ENCODE results near the gene MYEF2.

MYEF2 gene

DNA sequence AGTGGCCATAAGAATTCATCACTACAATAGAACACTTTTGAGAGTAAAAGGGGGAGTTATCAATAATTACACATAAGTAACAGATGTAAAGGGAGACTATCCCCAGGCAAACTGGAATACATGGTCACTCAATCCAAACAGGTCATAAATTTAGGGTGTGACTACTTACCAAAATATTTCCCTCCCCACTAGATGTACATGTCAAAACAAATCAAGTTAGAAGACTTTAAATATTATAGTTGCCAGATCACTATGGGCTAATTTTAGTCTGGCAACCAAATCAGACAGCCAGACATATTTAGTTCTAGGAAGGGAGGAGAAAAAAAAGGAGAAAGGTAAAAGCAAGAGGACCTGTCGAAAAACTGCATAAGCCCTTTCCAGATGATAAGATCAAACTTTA, 34.2 kb downstream of the MYEF2 start:
- DNase-seq: no peak

DNA sequence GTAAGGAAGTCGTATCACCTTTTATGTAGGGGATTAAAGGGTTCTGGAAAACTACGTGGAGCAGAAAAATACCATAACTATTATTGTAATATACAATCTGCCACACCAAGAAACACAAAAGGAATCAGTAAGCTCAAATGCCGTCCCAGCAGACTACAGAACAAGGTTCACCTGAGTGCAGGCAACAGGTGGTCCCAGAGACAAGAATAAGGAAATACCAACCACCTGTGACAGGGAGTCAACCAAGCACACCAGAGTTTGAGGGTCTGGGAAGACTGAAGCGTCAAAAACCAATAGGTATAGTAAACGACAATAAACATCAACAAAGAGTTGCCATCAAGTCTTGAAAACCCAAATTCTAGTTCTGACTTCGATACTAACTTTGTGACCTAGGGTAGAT, 45.2 kb downstream of the MYEF2 start:
- DNase-seq: no peak

DNA sequence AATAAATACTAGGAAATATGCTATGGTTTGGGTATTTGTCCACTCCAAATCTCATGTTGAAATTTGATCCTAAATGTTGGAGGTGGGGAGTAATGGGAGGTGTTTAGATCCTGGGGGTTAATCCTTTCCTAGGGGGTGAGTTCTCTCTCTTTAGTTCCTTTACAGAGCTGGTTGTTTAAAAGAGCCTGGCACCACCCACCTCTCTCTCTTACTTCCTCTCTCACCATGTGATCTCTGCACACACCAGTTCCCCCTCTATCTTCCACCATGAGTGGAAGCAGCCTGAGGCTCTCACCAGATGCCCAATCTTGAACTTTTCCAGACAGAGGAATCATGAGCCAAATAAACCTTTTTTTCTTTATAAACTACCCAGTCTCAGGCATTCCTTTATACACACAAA, 46.8 kb downstream of the MYEF2 start:
- DNase-seq: no peak

DNA sequence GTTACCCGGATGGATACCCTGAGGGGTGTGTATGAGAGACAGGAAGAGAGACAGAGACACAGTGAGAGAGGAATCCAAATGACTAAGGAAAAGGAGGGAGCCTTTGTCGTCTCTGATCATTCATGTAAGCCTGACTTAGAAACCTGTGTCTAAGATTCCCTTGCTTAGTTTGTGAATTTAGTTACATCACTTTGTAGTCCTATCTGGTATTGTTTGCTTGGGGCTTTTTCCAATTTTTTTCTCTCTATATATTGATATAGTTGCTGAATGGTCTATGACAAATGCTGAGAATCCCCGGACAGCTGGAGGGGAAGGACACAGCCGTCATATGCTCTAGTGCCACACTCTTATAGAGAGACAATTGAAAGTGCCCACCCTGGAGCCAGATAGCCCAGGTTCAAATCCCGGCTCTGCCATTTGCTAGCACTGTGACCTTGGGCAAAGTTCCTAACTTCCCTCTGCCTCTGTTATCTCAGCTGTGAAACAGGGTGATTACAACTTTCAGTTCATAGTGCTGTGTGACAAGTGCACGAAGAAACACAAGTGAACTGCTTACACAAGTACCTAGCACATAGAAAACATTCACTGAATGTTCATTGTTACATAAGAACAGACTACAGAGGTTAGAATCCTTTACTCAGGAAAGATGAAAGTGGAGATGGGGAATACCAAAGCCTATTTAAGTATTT, 51.3 kb downstream of the MYEF2 start:
- no peak for DNase-seq

DNA sequence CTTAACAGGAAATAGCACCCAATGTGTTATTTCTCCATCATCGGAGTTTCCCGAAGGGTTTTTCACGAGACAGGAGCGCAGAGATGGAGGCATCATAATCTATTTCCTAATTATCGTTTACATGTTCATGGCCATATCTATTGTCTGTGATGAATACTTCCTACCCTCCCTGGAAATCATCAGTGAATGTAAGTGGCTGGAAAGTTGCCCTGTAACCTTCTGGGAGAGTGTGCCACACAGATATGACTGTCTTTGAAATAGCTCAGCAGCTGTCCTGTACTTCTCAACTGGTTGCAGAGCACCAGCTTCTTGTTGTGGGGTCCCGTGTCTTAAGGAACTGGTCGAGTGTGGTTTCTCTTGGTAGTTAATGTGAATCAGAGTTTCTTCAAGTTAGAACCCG, 56.2 kb downstream of the MYEF2 start:
- no peak for DNase-seq

DNA sequence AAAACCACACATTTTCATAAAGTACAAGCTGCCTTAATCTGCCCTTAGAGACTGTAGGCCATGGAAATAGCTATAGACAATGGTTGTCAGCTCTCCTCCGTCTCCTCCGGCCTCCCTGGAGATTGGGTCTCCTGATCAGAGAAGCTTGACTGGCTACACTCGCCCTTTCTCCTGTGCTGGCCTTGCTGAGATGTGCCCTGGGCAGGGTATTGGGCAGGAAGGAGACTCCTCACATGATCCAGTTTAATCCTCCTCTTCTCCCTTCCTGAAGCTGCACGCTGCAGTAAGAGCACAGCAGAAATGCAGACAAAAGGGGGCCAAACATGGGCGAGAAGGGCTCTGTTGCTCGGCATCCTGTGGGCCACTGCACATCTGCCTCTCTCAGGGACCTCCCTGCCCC, 57.4 kb downstream of the MYEF2 start, which contains the start of gene SLC24A5:
Gene SLC24A5, plus strand, starts transcription at position 246 of the 400 bp plus-strand sequence. Its CDS starts 55 bp downstream, at position 301.
- DNase-seq: no peak

DNA sequence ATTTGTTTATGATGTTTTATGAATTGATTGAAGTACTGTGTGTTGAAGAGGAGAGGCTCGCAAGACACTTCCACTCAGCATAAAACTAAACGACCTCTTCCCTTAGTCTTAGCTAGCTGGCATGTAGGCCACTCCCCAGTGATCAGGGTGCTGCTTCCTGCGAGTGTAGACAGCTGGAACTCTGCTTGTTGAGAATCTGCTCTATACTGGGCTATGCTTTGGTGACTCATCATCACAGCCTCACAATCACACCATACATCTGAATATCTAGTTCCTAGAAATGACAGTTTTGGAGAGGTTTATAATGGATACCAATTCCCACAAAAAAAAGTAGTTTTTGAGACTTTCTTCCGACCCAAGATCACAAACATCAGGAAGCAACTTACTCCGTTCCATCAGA, 58.8 kb downstream of the MYEF2 start:
- no peak for DNase-seq

DNA sequence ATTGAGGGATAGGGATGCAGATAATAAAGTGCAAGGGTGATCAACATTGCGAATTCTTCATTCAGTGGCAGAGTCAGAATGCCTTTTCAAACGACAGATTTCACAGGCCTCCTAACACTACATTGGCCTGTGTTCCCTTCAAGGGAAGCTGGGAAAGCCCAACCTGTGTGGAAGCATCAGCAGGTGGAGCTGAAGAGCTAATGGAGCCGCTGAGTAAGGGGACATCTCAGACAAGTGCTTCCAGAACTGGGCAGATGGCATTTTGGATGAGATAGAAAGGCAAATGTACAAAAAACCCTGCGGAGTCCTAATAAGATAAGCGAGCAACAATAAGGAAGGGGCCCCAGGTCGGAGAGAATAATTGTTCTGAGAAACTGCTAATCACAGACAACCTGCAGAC, 65.9 kb downstream of the MYEF2 start:
- DNase-seq: no peak

DNA sequence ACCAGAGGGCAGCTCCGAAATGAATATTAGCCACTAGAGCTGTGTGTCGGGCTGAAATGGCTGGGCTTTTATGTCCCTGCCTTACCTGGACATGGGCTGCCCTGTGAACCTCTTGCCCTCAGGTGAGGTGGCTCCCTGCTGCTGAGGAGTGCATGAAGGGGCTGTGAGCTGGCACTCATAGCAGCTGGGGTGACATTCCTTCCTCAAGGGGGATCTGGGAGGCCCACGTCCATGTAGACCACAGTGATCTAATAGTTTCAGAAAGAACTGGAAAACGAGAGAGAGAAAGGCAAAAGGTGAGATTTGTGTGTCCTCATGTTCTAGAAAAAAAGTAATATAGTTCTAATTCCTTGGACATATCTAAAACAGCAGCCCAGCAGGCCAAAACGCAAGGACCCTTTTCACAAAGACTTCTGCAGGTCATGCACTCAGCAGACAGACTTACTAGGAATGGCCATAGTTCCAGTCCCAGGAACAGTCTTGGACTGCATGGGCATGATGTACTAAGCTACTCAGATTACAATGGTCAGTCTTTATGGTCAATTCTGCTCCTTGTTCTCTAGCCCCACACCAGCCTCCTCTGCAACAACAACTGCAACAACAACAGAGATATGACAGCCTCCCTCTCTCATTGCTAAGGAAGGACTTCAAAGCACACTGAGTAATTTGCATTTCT, 68.1 kb downstream of the MYEF2 start:
- no peak for DNase-seq

DNA sequence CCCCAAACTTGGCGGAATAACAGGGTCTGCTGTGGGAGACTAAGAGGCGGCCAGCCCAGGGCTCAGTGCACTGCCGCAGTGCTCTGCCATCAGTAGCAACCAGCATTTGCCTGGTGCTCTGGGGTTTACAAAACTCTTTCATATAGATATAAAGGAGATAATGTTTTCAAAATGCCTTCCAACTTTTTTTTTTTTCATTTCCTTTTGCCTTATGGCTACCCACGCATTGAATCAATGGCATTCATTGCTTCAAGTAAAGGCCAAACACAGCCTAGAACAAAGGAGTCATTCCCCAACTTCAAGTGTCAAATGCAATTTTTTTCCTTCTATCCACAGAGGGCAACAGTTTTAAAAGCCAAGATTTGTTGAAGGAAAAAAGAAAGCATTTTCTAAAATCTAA, 68.9 kb downstream of the MYEF2 start:
- DNase-seq: no peak

DNA sequence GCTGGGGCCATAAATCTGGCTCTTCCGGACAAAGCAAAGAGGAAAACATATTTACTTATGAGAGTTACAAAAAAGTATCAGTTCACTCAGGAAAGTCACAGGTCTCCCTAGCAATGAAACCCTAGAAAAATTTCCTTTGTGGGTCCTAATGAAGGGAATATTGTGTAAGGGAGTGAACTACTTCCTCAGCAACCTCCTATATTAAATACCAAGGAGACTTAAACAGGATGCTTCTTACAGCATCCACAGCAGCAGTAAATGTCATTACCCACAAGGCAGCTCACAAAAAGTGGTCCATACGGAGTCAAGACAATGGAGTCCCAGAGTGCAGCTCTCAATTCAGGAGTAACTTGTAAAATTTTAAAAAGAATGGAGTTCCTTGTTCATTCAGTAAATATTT, 72.2 kb downstream of the MYEF2 start:
- no peak for DNase-seq

DNA sequence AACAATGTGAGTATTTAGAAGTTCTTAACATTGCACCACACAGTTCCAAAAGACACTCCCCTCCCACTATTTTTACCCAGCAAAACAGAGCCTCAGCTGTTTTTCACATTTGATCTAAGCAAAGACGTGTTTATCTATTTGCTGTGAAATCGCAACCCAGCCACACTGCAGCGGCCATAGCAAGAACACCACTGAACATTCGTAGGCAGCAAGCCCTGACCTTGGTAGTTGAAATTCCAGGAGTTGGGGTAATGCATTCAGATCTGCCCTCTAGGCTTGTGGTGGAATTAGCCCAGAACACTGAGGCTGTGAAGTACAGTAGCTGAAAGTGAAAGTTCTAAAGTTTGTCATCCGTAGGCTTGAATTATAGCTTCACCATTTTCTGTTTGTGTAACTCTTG, 74.4 kb downstream of the MYEF2 start:
- DNase-seq: no peak

DNA sequence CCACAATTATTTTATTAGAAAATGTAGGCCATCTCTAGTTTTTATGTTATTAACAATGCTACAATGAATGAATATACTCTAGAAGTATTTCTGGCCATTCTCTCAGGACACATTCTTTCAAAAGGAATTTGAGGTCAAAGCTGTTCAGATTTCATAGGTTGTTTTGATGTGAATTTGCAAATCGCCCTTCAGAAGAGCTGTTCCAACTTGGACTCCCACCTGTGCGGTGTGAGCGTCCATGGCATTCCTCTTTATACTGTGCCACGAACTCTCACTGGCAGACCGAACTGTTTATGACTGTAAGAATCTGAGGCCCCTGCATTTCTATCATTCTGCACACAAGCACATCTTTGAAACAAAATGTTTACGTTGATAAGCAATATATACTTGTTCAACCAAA, 75.9 kb downstream of the MYEF2 start:
- DNase-seq: no peak

DNA sequence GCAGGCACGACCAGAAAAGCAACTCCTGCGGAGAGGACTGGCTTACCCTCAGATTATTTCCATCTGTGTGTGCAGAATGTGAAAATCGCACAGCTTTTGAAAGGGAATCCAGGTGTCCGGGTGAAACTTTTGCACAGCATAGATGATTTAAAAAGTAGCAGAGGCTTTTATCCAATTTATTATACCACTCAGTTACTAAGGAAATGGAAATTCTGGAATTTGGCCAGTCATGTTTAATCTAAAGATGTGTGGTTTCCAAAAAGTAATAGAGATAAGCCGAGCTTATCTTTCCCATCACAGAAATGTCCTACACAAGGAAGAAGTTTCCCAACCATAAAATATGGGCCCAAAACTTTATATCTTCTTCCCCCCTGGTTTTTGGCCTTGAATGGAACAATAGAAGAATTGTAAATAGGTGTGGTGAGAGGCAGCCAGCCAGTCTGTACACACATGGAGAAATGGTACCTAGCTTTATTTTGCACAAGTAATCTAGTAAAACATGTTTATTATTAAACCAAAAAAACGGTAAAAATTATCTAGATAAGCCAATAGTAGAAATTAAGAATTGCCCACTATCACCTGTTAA, 76.6 kb downstream of the MYEF2 start:
- DNase-seq: no peak

DNA sequence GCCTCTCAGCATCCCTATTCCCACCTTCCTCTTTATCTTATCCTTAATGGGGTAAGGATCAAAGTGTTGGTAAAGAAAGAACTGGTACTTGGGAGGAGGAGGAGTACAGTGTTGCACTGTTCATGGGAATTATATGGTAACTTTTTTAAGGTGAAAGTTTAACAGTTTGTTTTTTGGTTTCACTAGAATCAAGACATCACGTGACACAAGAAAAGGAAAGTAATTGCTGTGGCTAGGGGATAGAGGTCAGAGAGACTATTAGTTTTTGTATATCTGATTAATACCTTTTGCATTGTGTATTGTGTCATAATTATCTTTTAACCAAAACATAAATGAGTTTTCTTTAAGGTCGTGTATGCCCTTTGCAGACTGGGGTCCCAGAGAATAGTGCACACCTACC, 80.8 kb downstream of the MYEF2 start:
- no peak for DNase-seq

DNA sequence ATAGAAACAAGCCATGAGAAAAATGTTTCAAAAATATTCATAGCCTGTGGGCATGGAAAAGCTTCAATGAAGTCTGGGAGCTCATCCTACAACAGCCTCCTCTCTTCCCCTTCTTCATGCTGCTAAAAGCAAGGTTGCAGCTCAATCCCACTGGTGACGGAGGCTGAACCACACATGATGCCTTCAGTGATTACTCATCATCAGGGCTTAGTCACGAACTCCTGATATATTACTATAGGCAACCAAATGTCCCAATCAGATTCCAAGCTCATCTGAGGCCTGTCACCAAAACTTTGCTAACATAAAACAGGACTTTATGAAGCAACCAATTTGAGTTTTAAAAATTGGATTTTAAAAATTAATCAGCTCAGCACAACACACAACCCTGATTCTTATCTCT, 81.3 kb downstream of the MYEF2 start:
- no peak for DNase-seq

DNA sequence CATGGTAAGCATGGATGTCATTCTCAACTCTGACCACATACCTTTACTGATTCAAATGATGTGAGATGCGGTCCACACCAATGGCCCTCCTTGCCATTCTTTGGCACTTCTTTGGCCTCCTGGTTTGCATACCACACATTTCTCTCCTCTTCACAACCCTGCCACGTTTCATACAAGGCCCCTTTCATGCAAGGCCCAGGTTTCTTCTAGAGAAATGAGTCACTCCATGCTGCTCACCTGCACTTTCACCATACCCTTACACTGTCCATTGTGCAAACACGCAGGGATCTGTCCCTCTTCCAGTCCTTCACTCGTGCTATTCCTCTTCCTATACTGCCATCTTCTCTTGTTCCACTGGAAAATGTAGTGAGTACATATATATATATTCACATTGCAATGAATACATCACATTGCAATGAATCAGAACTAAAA, 81.7 kb downstream of the MYEF2 start:
- DNase-seq: no peak

DNA sequence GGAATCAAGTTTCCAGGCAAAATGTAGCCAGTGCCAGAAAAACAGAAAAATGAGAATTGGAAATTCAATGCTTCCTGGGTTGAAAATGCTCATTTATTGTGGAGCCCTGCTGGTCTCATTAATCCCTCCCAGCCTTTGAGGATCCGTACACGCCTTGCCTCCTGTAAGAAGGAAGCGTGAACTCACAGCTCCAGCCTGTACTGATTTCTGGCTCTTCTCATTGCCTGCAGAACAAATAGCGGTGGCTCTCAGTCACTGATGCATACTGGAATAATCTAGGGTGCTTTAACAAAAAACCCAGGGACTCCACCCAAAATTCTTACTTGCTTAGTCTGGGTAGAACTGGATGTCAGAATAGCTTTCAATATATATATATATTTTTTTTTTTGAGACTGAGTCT, 86.6 kb downstream of the MYEF2 start:
- no peak for DNase-seq

DNA sequence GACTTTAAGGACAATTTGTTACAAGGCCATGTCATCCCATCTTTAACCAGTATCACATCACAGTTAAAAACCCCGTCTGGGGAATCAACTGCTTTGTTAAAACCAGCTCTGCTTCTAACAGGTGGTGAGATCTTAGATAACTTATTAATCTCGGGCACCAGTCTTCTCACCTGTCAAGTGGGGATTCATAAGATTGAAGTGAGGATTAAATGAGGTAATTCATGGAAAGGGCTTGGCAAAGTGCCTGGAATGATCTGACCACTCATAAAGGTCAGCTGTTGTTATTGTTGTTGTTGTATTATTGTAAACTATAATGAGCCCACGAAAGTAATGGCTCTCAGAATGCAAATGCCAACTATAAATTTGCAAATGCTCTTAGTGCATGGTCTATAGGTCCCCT, 87.4 kb downstream of the MYEF2 start:
- DNase-seq: no peak

DNA sequence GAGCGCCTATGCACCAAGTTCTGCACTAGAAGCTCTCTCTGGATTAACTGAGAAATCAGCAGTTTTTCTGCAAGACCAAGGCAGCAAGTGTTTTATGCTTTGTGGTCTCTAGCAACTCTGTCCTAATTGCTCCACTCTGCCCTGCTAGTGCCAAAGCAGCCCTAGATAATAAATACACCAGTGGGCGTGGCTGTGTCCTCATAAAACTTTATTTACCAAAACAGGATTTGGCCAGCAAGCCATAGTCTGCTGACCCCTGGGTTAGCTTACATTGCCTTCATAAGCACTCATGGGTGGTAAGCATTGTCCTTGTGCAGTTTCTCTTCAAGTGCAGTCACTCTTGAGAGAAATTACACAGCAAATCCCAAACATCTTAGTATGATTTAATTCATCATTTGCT, 88.0 kb downstream of the MYEF2 start:
- no peak for DNase-seq

DNA sequence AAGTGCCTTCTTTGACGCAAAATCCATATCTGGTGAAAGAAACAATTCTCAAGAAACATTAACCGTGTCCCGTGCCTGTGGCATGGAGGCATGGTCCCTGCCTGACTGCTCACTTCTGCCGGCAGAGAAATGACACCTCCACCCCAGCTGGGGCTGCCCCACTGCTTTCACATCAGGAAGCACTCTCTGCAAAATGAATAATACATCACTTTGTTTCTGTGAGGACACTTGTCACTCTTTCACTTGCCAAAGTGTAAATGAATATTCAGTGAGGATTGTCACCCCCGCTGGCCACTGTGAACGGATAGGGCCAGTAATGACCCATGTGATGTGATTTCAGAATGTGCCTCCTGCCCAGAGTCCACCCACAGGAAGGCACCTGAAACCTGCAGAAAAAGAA, 88.4 kb downstream of the MYEF2 start:
- DNase-seq: no peak

DNA sequence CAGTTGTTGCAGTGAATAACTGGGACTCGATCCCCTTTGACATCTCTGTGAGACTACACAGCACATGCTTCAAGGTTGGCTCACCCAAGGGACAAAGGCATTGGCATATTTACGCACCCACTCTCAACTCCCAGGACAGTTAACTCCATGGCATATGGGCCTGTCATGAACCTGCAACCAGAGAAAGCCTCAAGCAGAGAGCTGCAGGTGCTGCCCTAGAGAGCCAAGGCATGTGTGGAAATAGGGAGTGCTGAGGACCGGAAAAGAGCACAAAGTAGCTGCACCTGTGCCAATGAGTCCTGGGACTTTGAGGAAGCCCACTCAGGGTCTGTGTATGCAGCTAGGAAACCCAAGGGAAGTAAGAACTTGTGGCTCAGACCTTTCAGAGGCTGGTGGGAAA, 90.3 kb downstream of the MYEF2 start:
- DNase-seq: no peak

DNA sequence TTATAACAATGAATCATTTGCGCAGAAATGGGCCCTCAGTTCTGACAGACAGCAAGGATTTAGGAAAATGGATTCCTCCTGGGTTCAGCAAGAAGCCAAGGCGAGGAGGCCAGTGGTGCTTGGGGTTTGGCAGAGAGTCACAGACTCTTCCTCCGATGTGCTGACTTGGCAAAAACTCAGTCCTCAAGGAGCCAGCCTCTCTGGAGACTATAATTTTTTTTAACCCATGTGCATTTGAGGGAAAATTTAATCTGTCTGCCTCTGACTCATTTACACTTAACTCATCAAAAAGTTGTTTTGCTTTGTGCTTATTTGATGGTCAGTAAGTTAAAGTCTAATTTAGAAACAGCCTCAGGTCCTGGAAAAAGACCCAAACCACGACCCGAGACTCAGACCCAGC, 91.5 kb downstream of the MYEF2 start:
- DNase-seq: no peak

DNA sequence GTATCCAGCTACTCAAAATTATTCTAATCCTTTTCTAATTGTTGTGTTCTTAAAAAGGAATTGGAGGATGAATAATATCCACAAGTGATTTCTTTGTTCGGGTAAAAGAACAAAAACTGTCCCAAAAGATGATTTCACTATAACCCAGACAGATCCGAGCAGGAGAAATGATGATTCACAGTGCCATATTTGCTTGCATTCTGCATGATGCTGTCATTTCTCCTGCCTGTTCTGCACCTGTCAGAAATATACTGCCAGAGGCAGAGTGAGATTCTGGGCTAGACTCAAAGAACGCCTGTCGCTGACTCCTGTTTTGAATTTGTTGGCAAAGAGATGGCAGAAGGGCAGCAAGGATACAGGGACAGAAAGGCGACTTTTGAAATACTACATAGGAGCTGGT, 92.0 kb downstream of the MYEF2 start:
- no peak for DNase-seq

DNA sequence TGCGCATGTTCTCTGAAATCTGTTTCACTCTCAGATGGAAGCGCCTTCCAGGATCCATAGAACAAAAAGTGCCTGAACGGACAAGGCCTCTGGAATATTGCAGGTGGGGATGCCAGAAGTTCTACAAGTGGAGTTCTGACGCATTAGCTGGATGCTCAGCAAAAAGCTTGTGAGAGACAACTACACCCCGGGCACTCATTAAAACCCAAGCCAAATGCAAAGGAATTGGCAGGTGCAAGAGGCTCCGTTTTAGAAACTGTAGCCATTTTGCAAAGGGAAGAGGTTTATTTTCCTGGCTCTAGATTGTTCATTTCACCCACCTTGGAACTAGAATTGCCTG, 92.5 kb downstream of the MYEF2 start:
- DNase-seq: no peak

Data from NCI-H1417 treated with DMSO at 0.1 percent for 48 hours (cell line).